AML-193 (cell line): Measurements from ENCODE around the gene DNASE2.
A peak's percentile ranks its signal among the peaks of the same experiment; 100 is the strongest.

Experiments
- DNase-seq, 2 experiments: peaks; one replicate each; lab custom pipeline; 2025; lab: John Stamatoyannopoulos, UW

Gene DNASE2

GRCh38 chr19:12886969-12887747 is 5.9 kb upstream of the DNASE2 start, which contains the start of gene KLF1:
KLF1 (minus strand) TSS chr19:12887201; CDS start chr19:12887140, 61 bp downstream.
- DNase-seq: no peak

- no peak for DNase-seq
Observed at GRCh38 chr19:12886651-12886968, 5.4 kb upstream of the DNASE2 start.

- DNase-seq: no peak
Observed at GRCh38 chr19:12885749-12886650, 4.8 kb upstream of the DNASE2 start.

- peak; percentile 43 to 68 for DNase-seq
Observed at GRCh38 chr19:12884926-12885748, 3.9 kb upstream of the DNASE2 start.

- DNase-seq: no peak
Observed at GRCh38 chr19:12884627-12884925, 3.3 kb upstream of the DNASE2 start.

GRCh38 chr19:12884202-12884601 is 3.0 kb upstream of the DNASE2 start:
- no peak for DNase-seq

GRCh38 chr19:12882589-12882988 is 1.3 kb upstream of the DNASE2 start:
- DNase-seq: no peak

- no peak for DNase-seq
Observed at GRCh38 chr19:12880551-12881171, 588 bp downstream of the DNASE2 start.

GRCh38 chr19:12875086-12875485 is 6.2 kb downstream of the DNASE2 start:
- DNase-seq: no peak

GRCh38 chr19:12873891-12874745 is 7.1 kb downstream of the DNASE2 start:
- DNase-seq: no peak

GRCh38 chr19:12872941-12873890 is 8.0 kb downstream of the DNASE2 start:
- DNase-seq: no peak

GRCh38 chr19:12872255-12872654 is 9.0 kb downstream of the DNASE2 start:
- DNase-seq: no peak

GRCh38 chr19:12871681-12872080 is 9.6 kb downstream of the DNASE2 start:
- DNase-seq: no peak

GRCh38 chr19:12868540-12869112 is 12.6 kb downstream of the DNASE2 start:
- no peak for DNase-seq

- DNase-seq: peak in 1 of 2 experiments; percentile 35
Observed at GRCh38 chr19:12867120-12868099, 13.8 kb downstream of the DNASE2 start.

- DNase-seq: no peak
Observed at GRCh38 chr19:12866416-12867119, 14.7 kb downstream of the DNASE2 start.

- DNase-seq: no peak
Observed at GRCh38 chr19:12865746-12866415, 15.4 kb downstream of the DNASE2 start.
